DOHH2 (cell line): ENCODE measurements around the gene RBFOX1.

Experiments used
- H3F3A ChIP-seq: fragments of 200-600 bp; sonication (generic), shearing (Covaris generic); 2 replicates; pipeline ENCODE4 v1.6.0; 2016; ENCODE audit warnings: antibody characterized with exemption, mild to moderate bottlenecking; ENCODE audit not compliant: control insufficient read depth, insufficient read depth
- H3K27ac ChIP-seq: fragments of 200-600 bp; sonication (generic); 2 replicates; pipeline ENCODE4 v1.5.1; 2014; ENCODE audit warnings: low read depth, mild to moderate bottlenecking, low read length, moderate library complexity
- H3K27me3 ChIP-seq: fragments of 200-600 bp; sonication (generic); 2 replicates; pipeline ENCODE4 v1.6.1; 2014; ENCODE audit warnings: mild to moderate bottlenecking, low read length, mixed read lengths; ENCODE audit not compliant: control insufficient read depth
- H3K36me3 ChIP-seq: fragments of 200-600 bp; sonication (generic); 2 replicates; pipeline ENCODE4 v1.6.1; 2014; ENCODE audit warnings: mild to moderate bottlenecking, low read length, moderate library complexity, mixed read lengths; ENCODE audit not compliant: control insufficient read depth
- H3K4me1 ChIP-seq: fragments of 200-600 bp; sonication (generic); 2 replicates; pipeline ENCODE4 v1.6.1; 2014; ENCODE audit warnings: mild to moderate bottlenecking, low read length, mixed read lengths; ENCODE audit not compliant: control insufficient read depth
- H3K4me2 ChIP-seq: fragments of 200-600 bp; sonication (generic); 2 replicates; pipeline ENCODE4 v1.6.0; 2014; ENCODE audit warnings: mild to moderate bottlenecking, low read length, moderate library complexity
- H3K4me3 ChIP-seq: fragments of 200-600 bp; sonication (generic); 2 replicates; pipeline ENCODE4 v1.5.1; 2014; ENCODE audit warnings: mild to moderate bottlenecking, low read length, mixed read lengths
- H3K79me2 ChIP-seq: fragments of 200-600 bp; sonication (generic); 2 replicates; pipeline ENCODE4 v1.6.1; 2014; ENCODE audit warnings: mild to moderate bottlenecking, low read length, mixed read lengths; ENCODE audit not compliant: control insufficient read depth
- H3K9me2 ChIP-seq: fragments of 200-600 bp; sonication (generic); replicated peaks from 2 replicates; pipeline ENCODE4 v1.6.1; 2014; ENCODE audit warnings: mild to moderate bottlenecking, low read length, mixed read lengths; ENCODE audit not compliant: control insufficient read depth
- H3K9me3 ChIP-seq: fragments of 200-600 bp; sonication (generic); 2 replicates; pipeline ENCODE4 v1.6.1; 2014; ENCODE audit warnings: antibody characterized with exemption, low read length, mixed read lengths; ENCODE audit not compliant: control insufficient read depth, insufficient read depth
- H4K20me1 ChIP-seq: fragments of 200-600 bp; sonication (generic); 2 replicates; pipeline ENCODE4 v1.6.0; 2014; ENCODE audit warnings: low read depth, mild to moderate bottlenecking, antibody characterized with exemption, low read length, moderate library complexity; ENCODE audit not compliant: control insufficient read depth, insufficient read depth
- CTCF ChIP-seq: fragments of 200-600 bp; sonication (generic); IDR thresholded peaks from one replicate; pipeline ENCODE4 v1.5.1; 2014; ENCODE audit warnings: antibody characterized with exemption, mild to moderate bottlenecking, low read depth, low read length; ENCODE audit not compliant: poor library complexity, severe bottlenecking
- EZH2phosphoT487 ChIP-seq: fragments of 200-600 bp; sonication (generic); IDR thresholded peaks from 2 replicates; pipeline ENCODE4 v1.6.1; 2017; ENCODE audit warnings: borderline replicate concordance, mild to moderate bottlenecking, antibody characterized with exemption, low read length, moderate library complexity, mixed read lengths

The RBFOX1 gene

GRCh38 chr16:7521834-7522233 lies 189.2 kb downstream of the RBFOX1 start:
- Histone ChIP-seq H3K4me1 (no peaks in the 10 kb centered on the region), H3K27me3 (no peaks in the 10 kb centered on the region), H3K36me3 (no peaks in the 10 kb centered on the region)

GRCh38 chr16:7524419-7524818 lies 191.8 kb downstream of the RBFOX1 start:
- Histone ChIP-seq H3K79me2 (no peaks in the 10 kb centered on the region), H4K20me1 (no peaks in the 10 kb centered on the region), H3K9me2 (no peaks in the 10 kb centered on the region), H3K9me3 (no peaks in the 10 kb centered on the region), H3K4me1 (no peaks in the 10 kb centered on the region), H3K36me3 (no peaks in the 10 kb centered on the region), H3K27ac (no peak overlapping the region), H3K4me3 (no peak overlapping the region), H3F3A (no peaks in the 10 kb centered on the region), H3K4me2 (no peak overlapping the region), H3K27me3 (no peaks in the 10 kb centered on the region)
- TF ChIP-seq CTCF (no peak), EZH2phosphoT487 (no peak)

More at GRCh38 chr16:7521834-7522233, 189.2 kb downstream of the RBFOX1 start:
- Histone ChIP-seq H3K4me3 (no peak overlapping the region), H3F3A (no peaks in the 10 kb centered on the region), H3K9me3 (no peaks in the 10 kb centered on the region; the same call in 1 of the 2 replicates), H3K4me2 (no peak overlapping the region), H4K20me1 (no peaks in the 10 kb centered on the region), H3K27ac (no peak overlapping the region), H3K79me2 (no peaks in the 10 kb centered on the region), H3K9me2 (no peaks in the 10 kb centered on the region)
- no peak for TF ChIP-seq CTCF

GRCh38 chr16:7526736-7527135 lies 194.1 kb downstream of the RBFOX1 start:
- H3K9me3 ChIP-seq: no peaks in the 10 kb centered on the region
- H3K27ac ChIP-seq: no peak overlapping the region
- H3F3A ChIP-seq: no peaks in the 10 kb centered on the region
- TF ChIP-seq CTCF (no peak), EZH2phosphoT487 (no peak)
- H4K20me1 ChIP-seq: no peaks in the 10 kb centered on the region
- H3K79me2 ChIP-seq: no peaks in the 10 kb centered on the region
- H3K27me3 ChIP-seq: no peaks in the 10 kb centered on the region
- H3K4me2 ChIP-seq: no peak overlapping the region
- no peak overlapping the region for H3K4me3 ChIP-seq
- H3K9me2 ChIP-seq: no peaks in the 10 kb centered on the region
- H3K36me3 ChIP-seq: no peaks in the 10 kb centered on the region
- H3K4me1 ChIP-seq: no peaks in the 10 kb centered on the region

- Histone ChIP-seq H3K27me3 (no peaks in the 10 kb centered on the region), H3K4me3 (no peak overlapping the region), H3K79me2 (no peaks in the 10 kb centered on the region), H3F3A (no peaks in the 10 kb centered on the region), H3K4me1 (no peaks in the 10 kb centered on the region), H3K4me2 (no peak overlapping the region), H3K9me2 (no peaks in the 10 kb centered on the region), H3K27ac (no peak overlapping the region), H4K20me1 (no peaks in the 10 kb centered on the region), H3K36me3 (no peaks in the 10 kb centered on the region), H3K9me3 (no peaks in the 10 kb centered on the region)
- no peak for TF ChIP-seq CTCF
- TF ChIP-seq EZH2phosphoT487: no peak
Measured at GRCh38 chr16:7532534-7532933, 199.9 kb downstream of the RBFOX1 start.
